GM23338 (cell line): Measurements from ENCODE around the gene UQCRC2.

Source experiments
- EZH2phosphoT487 ChIP-seq: fragments of 200-600 bp; sonication (generic); IDR thresholded peaks from one replicate; pipeline ENCODE4 v1.8.1; 2018; ENCODE audit warnings: antibody characterized with exemption; ENCODE audit not compliant: unreplicated experiment
- NANOG ChIP-seq: IDR thresholded peaks from 2 replicates; pipeline ENCODE4 v1.6.1; 2016; ENCODE audit warnings: antibody characterized with exemption, borderline replicate concordance
- POLR2AphosphoS5 ChIP-seq: IDR thresholded peaks from 2 replicates; pipeline ENCODE4 v1.6.1; 2016; ENCODE audit warnings: antibody characterized with exemption, low read depth
- TF ChIP-seq, protein P1 (sequence below), 2 experiments: fragments of 200-600 bp in 1 of 2; sonication (generic) in 1 of 2; conservative IDR thresholded peaks; 2 replicates each; pipeline versions ENCODE4 v1.5.1 to v1.6.1; 2016 to 2017; ENCODE audit warnings: antibody characterized with exemption in 2 of 2, low read depth in 2 of 2, mild to moderate bottlenecking in 2 of 2, moderate library complexity in 1 of 2
- TF ChIP-seq, protein P2 (sequence below): IDR thresholded peaks from one replicate; pipeline ENCODE4 v1.6.1; 2018; ENCODE audit warnings: antibody characterized with exemption; ENCODE audit not compliant: unreplicated experiment

DNA sequence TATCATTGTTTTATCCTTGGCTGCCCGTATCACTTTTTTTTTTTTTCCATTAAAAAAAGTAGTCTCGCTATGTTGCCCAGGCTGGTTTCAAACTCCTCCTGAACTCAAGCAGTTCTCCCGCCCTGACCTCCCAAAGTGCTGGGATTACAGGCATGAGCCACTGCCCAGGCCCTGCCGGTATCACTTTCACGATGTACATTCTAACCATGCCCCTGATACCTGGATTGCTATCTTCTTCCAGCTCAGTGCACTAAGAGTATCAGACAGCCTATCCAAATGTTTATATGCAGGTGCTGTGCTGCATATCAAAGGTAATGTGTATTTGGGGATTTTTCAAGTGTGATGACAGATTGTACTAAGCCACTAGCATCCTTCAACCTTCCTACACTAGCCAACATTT is 69.0 kb downstream of the UQCRC2 start:
- TF ChIP-seq, protein P1, sequence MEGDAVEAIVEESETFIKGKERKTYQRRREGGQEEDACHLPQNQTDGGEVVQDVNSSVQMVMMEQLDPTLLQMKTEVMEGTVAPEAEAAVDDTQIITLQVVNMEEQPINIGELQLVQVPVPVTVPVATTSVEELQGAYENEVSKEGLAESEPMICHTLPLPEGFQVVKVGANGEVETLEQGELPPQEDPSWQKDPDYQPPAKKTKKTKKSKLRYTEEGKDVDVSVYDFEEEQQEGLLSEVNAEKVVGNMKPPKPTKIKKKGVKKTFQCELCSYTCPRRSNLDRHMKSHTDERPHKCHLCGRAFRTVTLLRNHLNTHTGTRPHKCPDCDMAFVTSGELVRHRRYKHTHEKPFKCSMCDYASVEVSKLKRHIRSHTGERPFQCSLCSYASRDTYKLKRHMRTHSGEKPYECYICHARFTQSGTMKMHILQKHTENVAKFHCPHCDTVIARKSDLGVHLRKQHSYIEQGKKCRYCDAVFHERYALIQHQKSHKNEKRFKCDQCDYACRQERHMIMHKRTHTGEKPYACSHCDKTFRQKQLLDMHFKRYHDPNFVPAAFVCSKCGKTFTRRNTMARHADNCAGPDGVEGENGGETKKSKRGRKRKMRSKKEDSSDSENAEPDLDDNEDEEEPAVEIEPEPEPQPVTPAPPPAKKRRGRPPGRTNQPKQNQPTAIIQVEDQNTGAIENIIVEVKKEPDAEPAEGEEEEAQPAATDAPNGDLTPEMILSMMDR (conservative IDR thresholded peaks at IDR 0.05; ENCODE audit: low read depth in 2 of 2) = no peak
- TF ChIP-seq EZH2phosphoT487 = no peak
- TF ChIP-seq NANOG = no peak
- TF ChIP-seq POLR2AphosphoS5 = no peak
- TF ChIP-seq, protein P2, sequence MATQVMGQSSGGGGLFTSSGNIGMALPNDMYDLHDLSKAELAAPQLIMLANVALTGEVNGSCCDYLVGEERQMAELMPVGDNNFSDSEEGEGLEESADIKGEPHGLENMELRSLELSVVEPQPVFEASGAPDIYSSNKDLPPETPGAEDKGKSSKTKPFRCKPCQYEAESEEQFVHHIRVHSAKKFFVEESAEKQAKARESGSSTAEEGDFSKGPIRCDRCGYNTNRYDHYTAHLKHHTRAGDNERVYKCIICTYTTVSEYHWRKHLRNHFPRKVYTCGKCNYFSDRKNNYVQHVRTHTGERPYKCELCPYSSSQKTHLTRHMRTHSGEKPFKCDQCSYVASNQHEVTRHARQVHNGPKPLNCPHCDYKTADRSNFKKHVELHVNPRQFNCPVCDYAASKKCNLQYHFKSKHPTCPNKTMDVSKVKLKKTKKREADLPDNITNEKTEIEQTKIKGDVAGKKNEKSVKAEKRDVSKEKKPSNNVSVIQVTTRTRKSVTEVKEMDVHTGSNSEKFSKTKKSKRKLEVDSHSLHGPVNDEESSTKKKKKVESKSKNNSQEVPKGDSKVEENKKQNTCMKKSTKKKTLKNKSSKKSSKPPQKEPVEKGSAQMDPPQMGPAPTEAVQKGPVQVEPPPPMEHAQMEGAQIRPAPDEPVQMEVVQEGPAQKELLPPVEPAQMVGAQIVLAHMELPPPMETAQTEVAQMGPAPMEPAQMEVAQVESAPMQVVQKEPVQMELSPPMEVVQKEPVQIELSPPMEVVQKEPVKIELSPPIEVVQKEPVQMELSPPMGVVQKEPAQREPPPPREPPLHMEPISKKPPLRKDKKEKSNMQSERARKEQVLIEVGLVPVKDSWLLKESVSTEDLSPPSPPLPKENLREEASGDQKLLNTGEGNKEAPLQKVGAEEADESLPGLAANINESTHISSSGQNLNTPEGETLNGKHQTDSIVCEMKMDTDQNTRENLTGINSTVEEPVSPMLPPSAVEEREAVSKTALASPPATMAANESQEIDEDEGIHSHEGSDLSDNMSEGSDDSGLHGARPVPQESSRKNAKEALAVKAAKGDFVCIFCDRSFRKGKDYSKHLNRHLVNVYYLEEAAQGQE = no peak
